ENCODE results near the gene JAG2.

Gene JAG2

GRCh38 chr14:105166571-105167302 lies 1.8 kb downstream of the JAG2 start:
- Histone ChIP-seq H3K27ac (ENCODE audit: low read depth, low read length) (no peak overlapping the region), H3K27me3 (ENCODE audit: control insufficient read depth in 1 of 2, insufficient read depth in 2 of 2, low read length in 2 of 2) (peaks cover 4 to 34% of the 10 kb centered on the region in 2 donors), H3K4me1 (ENCODE audit: control insufficient read depth in 1 of 2, insufficient read depth in 2 of 2, low read length in 2 of 2) (peaks cover 0 to 12% of the 10 kb centered on the region in 2 donors), H3K4me3 (ENCODE audit: low read depth in 1 of 2, low read length in 2 of 2) (no peak overlapping the region), H3K36me3 (ENCODE audit: control insufficient read depth in 1 of 2, insufficient read depth in 2 of 2, low read length in 2 of 2) (no peaks in the 10 kb centered on the region), H3K9me3 (ENCODE audit: control insufficient read depth in 1 of 2, low read length in 2 of 2) (no peaks in the 10 kb centered on the region), H3K9ac (ENCODE audit: low read depth in 1 of 2, low read length in 2 of 2) (no peak overlapping the region)

- no peak overlapping the region for H3K27ac ChIP-seq (ENCODE audit: low read depth, low read length)
- peaks cover 4 to 29% of the 10 kb centered on the region in 2 donors for H3K27me3 ChIP-seq (ENCODE audit: control insufficient read depth in 1 of 2, insufficient read depth in 2 of 2, low read length in 2 of 2)
- no peaks in the 10 kb centered on the region for H3K9me3 ChIP-seq (ENCODE audit: control insufficient read depth in 1 of 2, low read length in 2 of 2)
- H3K9ac ChIP-seq (ENCODE audit: low read depth in 1 of 2, low read length in 2 of 2): no peak overlapping the region
- H3K36me3 ChIP-seq (ENCODE audit: control insufficient read depth in 1 of 2, insufficient read depth in 2 of 2, low read length in 2 of 2): no peaks in the 10 kb centered on the region
- H3K4me1 ChIP-seq (ENCODE audit: control insufficient read depth in 1 of 2, insufficient read depth in 2 of 2, low read length in 2 of 2): peaks cover 0 to 12% of the 10 kb centered on the region in 2 donors
- H3K4me3 ChIP-seq (ENCODE audit: low read depth in 1 of 2, low read length in 2 of 2): no peak overlapping the region
Measured at GRCh38 chr14:105165761-105166485, 2.7 kb downstream of the JAG2 start.

- Histone ChIP-seq H3K4me1 (ENCODE audit: control insufficient read depth in 1 of 2, insufficient read depth in 2 of 2, low read length in 2 of 2) (peaks cover 0 to 6% of the 10 kb centered on the region in 2 donors), H3K9ac (ENCODE audit: low read depth in 1 of 2, low read length in 2 of 2) (no peak overlapping the region), H3K4me3 (ENCODE audit: low read depth in 1 of 2, low read length in 2 of 2) (no peak overlapping the region), H3K9me3 (ENCODE audit: control insufficient read depth in 1 of 2, low read length in 2 of 2) (no peaks in the 10 kb centered on the region), H3K27ac (ENCODE audit: low read depth, low read length) (no peak overlapping the region), H3K27me3 (ENCODE audit: control insufficient read depth in 1 of 2, insufficient read depth in 2 of 2, low read length in 2 of 2) (peaks cover 4 to 22% of the 10 kb centered on the region in 2 donors), H3K36me3 (ENCODE audit: control insufficient read depth in 1 of 2, insufficient read depth in 2 of 2, low read length in 2 of 2) (no peaks in the 10 kb centered on the region)
Measured at GRCh38 chr14:105165134-105165704, 3.4 kb downstream of the JAG2 start.

- Histone ChIP-seq H3K4me3 (ENCODE audit: low read depth in 1 of 2, low read length in 2 of 2) (no peak overlapping the region), H3K36me3 (ENCODE audit: control insufficient read depth in 1 of 2, insufficient read depth in 2 of 2, low read length in 2 of 2) (no peaks in the 10 kb centered on the region), H3K9ac (ENCODE audit: low read depth in 1 of 2, low read length in 2 of 2) (no peak overlapping the region), H3K27me3 (ENCODE audit: control insufficient read depth in 1 of 2, insufficient read depth in 2 of 2, low read length in 2 of 2) (peaks cover 4 to 8% of the 10 kb centered on the region in 2 donors), H3K27ac (ENCODE audit: low read depth, low read length) (no peak overlapping the region), H3K4me1 (ENCODE audit: control insufficient read depth in 1 of 2, insufficient read depth in 2 of 2, low read length in 2 of 2) (peaks cover 0 to 3% of the 10 kb centered on the region in 2 donors), H3K9me3 (ENCODE audit: control insufficient read depth in 1 of 2, low read length in 2 of 2) (no peaks in the 10 kb centered on the region)
Measured at GRCh38 chr14:105163040-105163742, 5.4 kb downstream of the JAG2 start.

- Histone ChIP-seq H3K9ac (ENCODE audit: low read depth in 1 of 2, low read length in 2 of 2) (no peak overlapping the region), H3K27ac (ENCODE audit: low read depth, low read length) (no peak overlapping the region), H3K36me3 (ENCODE audit: control insufficient read depth in 1 of 2, insufficient read depth in 2 of 2, low read length in 2 of 2) (no peaks in the 10 kb centered on the region)
Measured at GRCh38 chr14:105162669-105162979, 6.0 kb downstream of the JAG2 start.

GRCh38 chr14:105161964-105162668 lies 6.5 kb downstream of the JAG2 start:
- H3K27me3 ChIP-seq (ENCODE audit: control insufficient read depth in 1 of 2, insufficient read depth in 2 of 2, low read length in 2 of 2): peaks cover 4 to 7% of the 10 kb centered on the region in 2 donors
- no peak overlapping the region for H3K9ac ChIP-seq (ENCODE audit: low read depth in 1 of 2, low read length in 2 of 2)
- H3K4me1 ChIP-seq (ENCODE audit: control insufficient read depth in 1 of 2, insufficient read depth in 2 of 2, low read length in 2 of 2): peaks cover 0 to 3% of the 10 kb centered on the region in 2 donors
- no peak overlapping the region for H3K27ac ChIP-seq (ENCODE audit: low read depth, low read length)
- H3K36me3 ChIP-seq (ENCODE audit: control insufficient read depth in 1 of 2, insufficient read depth in 2 of 2, low read length in 2 of 2): no peaks in the 10 kb centered on the region
- H3K9me3 ChIP-seq (ENCODE audit: control insufficient read depth in 1 of 2, low read length in 2 of 2): no peaks in the 10 kb centered on the region
- H3K4me3 ChIP-seq (ENCODE audit: low read depth in 1 of 2, low read length in 2 of 2): no peak overlapping the region

More at GRCh38 chr14:105162669-105162979, 6.0 kb downstream of the JAG2 start:
- no peak overlapping the region for H3K4me3 ChIP-seq (ENCODE audit: low read depth in 1 of 2, low read length in 2 of 2)
- H3K4me1 ChIP-seq (ENCODE audit: control insufficient read depth in 1 of 2, insufficient read depth in 2 of 2, low read length in 2 of 2): peaks cover 0 to 3% of the 10 kb centered on the region in 2 donors
- H3K9me3 ChIP-seq (ENCODE audit: control insufficient read depth in 1 of 2, low read length in 2 of 2): no peaks in the 10 kb centered on the region
- peaks cover 4 to 8% of the 10 kb centered on the region in 2 donors for H3K27me3 ChIP-seq (ENCODE audit: control insufficient read depth in 1 of 2, insufficient read depth in 2 of 2, low read length in 2 of 2)

GRCh38 chr14:105161309-105161708 lies 7.3 kb downstream of the JAG2 start:
- H3K9me3 ChIP-seq (ENCODE audit: control insufficient read depth in 1 of 2, low read length in 2 of 2): no peaks in the 10 kb centered on the region
- no peaks in the 10 kb centered on the region for H3K36me3 ChIP-seq (ENCODE audit: control insufficient read depth in 1 of 2, insufficient read depth in 2 of 2, low read length in 2 of 2)
- H3K9ac ChIP-seq (ENCODE audit: low read depth in 1 of 2, low read length in 2 of 2): no peak overlapping the region
- H3K4me1 ChIP-seq (ENCODE audit: control insufficient read depth in 1 of 2, insufficient read depth in 2 of 2, low read length in 2 of 2): peaks cover 0 to 3% of the 10 kb centered on the region in 2 donors
- H3K27ac ChIP-seq (ENCODE audit: low read depth, low read length): no peak overlapping the region
- H3K4me3 ChIP-seq (ENCODE audit: low read depth in 1 of 2, low read length in 2 of 2): no peak overlapping the region
- no peaks in the 10 kb centered on the region for H3K27me3 ChIP-seq (ENCODE audit: control insufficient read depth in 1 of 2, insufficient read depth in 2 of 2, low read length in 2 of 2)

GRCh38 chr14:105160776-105161175 lies 7.8 kb downstream of the JAG2 start:
- no peaks in the 10 kb centered on the region for H3K27me3 ChIP-seq (ENCODE audit: control insufficient read depth in 1 of 2, insufficient read depth in 2 of 2, low read length in 2 of 2)
- peaks cover 0 to 5% of the 10 kb centered on the region in 2 donors for H3K4me1 ChIP-seq (ENCODE audit: control insufficient read depth in 1 of 2, insufficient read depth in 2 of 2, low read length in 2 of 2)
- no peaks in the 10 kb centered on the region for H3K9me3 ChIP-seq (ENCODE audit: control insufficient read depth in 1 of 2, low read length in 2 of 2)
- H3K27ac ChIP-seq (ENCODE audit: low read depth, low read length): no peak overlapping the region
- H3K36me3 ChIP-seq (ENCODE audit: control insufficient read depth in 1 of 2, insufficient read depth in 2 of 2, low read length in 2 of 2): no peaks in the 10 kb centered on the region
- no peak overlapping the region for H3K9ac ChIP-seq (ENCODE audit: low read depth in 1 of 2, low read length in 2 of 2)
- no peak overlapping the region for H3K4me3 ChIP-seq (ENCODE audit: low read depth in 1 of 2, low read length in 2 of 2)

GRCh38 chr14:105159344-105159743 lies 9.2 kb downstream of the JAG2 start:
- Histone ChIP-seq H3K9me3 (ENCODE audit: control insufficient read depth in 1 of 2, low read length in 2 of 2) (no peaks in the 10 kb centered on the region), H3K27me3 (ENCODE audit: control insufficient read depth in 1 of 2, insufficient read depth in 2 of 2, low read length in 2 of 2) (no peaks in the 10 kb centered on the region), H3K4me3 (ENCODE audit: low read depth in 1 of 2, low read length in 2 of 2) (no peak overlapping the region), H3K36me3 (ENCODE audit: control insufficient read depth in 1 of 2, insufficient read depth in 2 of 2, low read length in 2 of 2) (no peaks in the 10 kb centered on the region), H3K9ac (ENCODE audit: low read depth in 1 of 2, low read length in 2 of 2) (no peak overlapping the region), H3K4me1 (ENCODE audit: control insufficient read depth in 1 of 2, insufficient read depth in 2 of 2, low read length in 2 of 2) (peaks cover 8 to 10% of the 10 kb centered on the region in 2 donors), H3K27ac (ENCODE audit: low read depth, low read length) (no peak overlapping the region)

All from duodenal mucosa (tissue), 2 donors.